ENCODE data around the gene RPL7A.

DNA sequence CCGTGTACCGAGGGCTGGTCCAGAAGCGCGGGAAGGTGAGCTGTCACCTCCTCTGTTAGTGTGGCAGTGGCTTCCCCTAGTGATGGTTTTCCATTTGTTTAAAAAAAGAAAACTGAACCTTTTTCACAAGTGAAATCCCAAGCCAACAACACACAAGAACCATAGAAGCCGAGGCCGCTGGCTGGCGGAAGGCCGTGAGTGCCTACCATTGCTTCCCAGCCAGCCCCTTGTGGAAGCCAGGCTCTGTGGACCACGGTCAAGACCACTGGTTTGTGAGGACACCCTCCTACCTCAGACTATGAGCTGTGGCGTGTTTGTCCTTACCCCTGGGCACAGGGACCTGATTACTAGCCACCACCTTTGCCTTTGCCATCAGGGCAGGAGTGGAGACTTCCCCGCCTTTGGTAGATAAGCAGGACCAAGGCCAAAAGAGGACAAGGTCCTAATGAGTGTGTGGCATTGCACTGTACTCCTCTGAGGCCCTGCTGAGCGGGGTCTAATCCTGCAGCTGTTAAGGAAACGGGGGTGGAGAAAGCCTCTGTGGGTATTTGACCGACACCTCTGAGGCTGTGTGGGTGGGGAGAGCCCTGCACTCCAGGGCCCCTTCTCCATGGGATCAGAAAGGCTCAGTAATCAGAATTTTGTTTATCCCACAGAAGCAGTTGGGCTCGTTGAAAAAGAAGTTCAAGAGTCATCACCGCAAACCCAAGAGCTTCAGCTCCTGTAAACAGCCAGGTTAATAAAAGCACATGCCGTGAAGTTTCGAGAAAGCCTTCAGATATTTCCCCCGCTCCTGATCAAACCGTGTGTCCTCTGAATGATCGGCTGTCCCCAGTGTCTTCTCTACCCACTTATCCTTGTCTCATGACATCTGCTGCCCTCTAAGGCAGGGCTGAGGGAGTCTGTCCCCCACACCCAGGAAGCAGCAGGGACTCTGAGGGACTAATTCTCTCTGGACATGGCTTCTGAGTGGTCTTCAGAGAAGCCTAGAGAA is 12.7 kb downstream of the RPL7A start:
- TF ChIP-seq CTCF (IDR thresholded peaks at IDR 0.05 in 4 of 5, conservative IDR thresholded peaks at IDR 0.05 in 1 of 5) = no peak
- no peak for TF ChIP-seq POLR2A (IDR thresholded peaks at IDR 0.05)
